HepG2 (cell line): Measurements from ENCODE around the gene SERPINA3. TPM values are rescaled to one million over a fixed set of nuclear protein-coding genes. Genes with fewer than 3 reads are reported as not detected.

Experiments
- ATAC-seq: fragments of 200-7000 bp; cut with Tn5 transposase; 3 replicates; pipeline ENCODE4 v1.9.1; 2020; ENCODE audit warnings: mild to moderate bottlenecking, moderate library complexity
- BruUV-seq: library from RNA; stranded (reverse); fragments of 400-500 nt; replicated peaks from 2 replicates; lab custom pipeline; 2021; lab: Mats Ljungman, UMichigan
- CTCF ChIA-PET: fragments of 300-600 bp; formaldehyde crosslinking; extraction: SDS; loops from one replicate; lab custom pipeline; 2021; ENCODE audit warnings: low total read pairs, inconsistent platforms, low intra/inter-chr PET ratio; lab: Yijun Ruan, JAX
- POLR2A ChIA-PET: fragments of 350-600 bp; sonication (Branson Sonifier 250); formaldehyde crosslinking; loops from one replicate; lab custom pipeline; 2020; ENCODE audit warnings: antibody characterized with exemption, inconsistent platforms; lab: Yijun Ruan, JAX
- DNase-seq: peaks from one replicate; pipeline ENCODE4 v3.0.0-alpha.2; 2015; ENCODE audit warnings: low spot score
- FAIRE-seq: peaks from 3 replicates; lab custom pipeline; 2011; peaks lifted over from hg19 to GRCh38; lab: Jason Lieb, UNC
- H2AFZ ChIP-seq: one replicate; pipeline ENCODE4 v1.6.1; 2011; ENCODE audit warnings: low read length, inconsistent platforms
- H3K27ac ChIP-seq: fragments of 300-600 bp; 3 replicates; pipeline ENCODE4 v1.8.0; 2011; ENCODE audit warnings: mixed run types, mild to moderate bottlenecking, mixed read lengths, low read length, inconsistent platforms; ENCODE audit not compliant: insufficient read depth; ENCODE audit errors: extremely low read length
- H3K27me3 ChIP-seq, 2 experiments: fragments of 200-600 bp in 1 of 2; 2 replicates in 1 of 2; 3 replicates in 1 of 2; pipeline versions ENCODE4 v1.6.0 to v1.8.0; 2011; ENCODE audit warnings: low read length in 2 of 2, mild to moderate bottlenecking in 2 of 2, moderate library complexity in 2 of 2, inconsistent platforms in 1 of 2; ENCODE audit not compliant: insufficient read depth in 2 of 2, control insufficient read depth in 1 of 2
- H3K36me3 ChIP-seq, 2 experiments: fragments of 200-600 bp in 1 of 2; replicated peaks in 1 of 2; 2 replicates in 1 of 2; 3 replicates in 1 of 2; pipeline versions ENCODE4 v1.5.1 to v1.8.0; 2011; ENCODE audit warnings: low read length in 2 of 2, inconsistent platforms in 1 of 2; ENCODE audit not compliant: insufficient read depth in 2 of 2, control insufficient read depth in 1 of 2
- H3K4me1 ChIP-seq: 2 replicates; pipeline ENCODE4 v1.5.1; 2012; ENCODE audit warnings: low read length, inconsistent platforms; ENCODE audit not compliant: insufficient read depth
- H3K4me2 ChIP-seq: 2 replicates; pipeline ENCODE4 v1.6.0; 2011; ENCODE audit warnings: low read depth, low read length, inconsistent platforms
- H3K4me3 ChIP-seq, 3 experiments: fragments of 200-600 bp in 1 of 3; sonication (generic), shearing (Covaris generic) in 1 of 3; replicated peaks in 1 of 3; 2 replicates each; pipeline ENCODE4 v1.5.1; 2011 to 2016; ENCODE audit warnings: low read length in 3 of 3, inconsistent platforms in 2 of 3, low read depth in 2 of 3, mild to moderate bottlenecking in 2 of 3, control low read depth in 1 of 3, mixed read lengths in 1 of 3; ENCODE audit not compliant: insufficient read depth in 1 of 3
- H3K79me2 ChIP-seq: one replicate; pipeline ENCODE4 v1.6.1; 2011; ENCODE audit warnings: low read length, inconsistent platforms; ENCODE audit not compliant: insufficient read depth
- H3K9ac ChIP-seq: 2 replicates; pipeline ENCODE4 v1.6.0; 2011; ENCODE audit warnings: mild to moderate bottlenecking, low read depth, low read length, inconsistent platforms; ENCODE audit not compliant: insufficient read depth
- H3K9me3 ChIP-seq: 2 replicates; pipeline ENCODE4 v1.5.1; 2012; ENCODE audit warnings: mild to moderate bottlenecking, low read length
- H4K20me1 ChIP-seq: 2 replicates; pipeline ENCODE4 v1.6.0; 2011; ENCODE audit warnings: inconsistent platforms, mild to moderate bottlenecking, low read length, moderate library complexity; ENCODE audit not compliant: insufficient read depth
- ATM ChIP-seq: fragments of 450-650 bp; IDR thresholded peaks from 2 replicates; pipeline ENCODE4 v1.7.1; 2017; ENCODE audit warnings: mild to moderate bottlenecking, borderline replicate concordance
- DNMT1 ChIP-seq: sonication (generic); formaldehyde crosslinking; IDR thresholded peaks from 2 replicates; pipeline ENCODE4 v1.5.1; 2020; ENCODE audit warnings: mild to moderate bottlenecking, missing genetic modification reagents
- EEA1 ChIP-seq: sonication (generic); formaldehyde crosslinking; IDR thresholded peaks from 2 replicates; pipeline ENCODE4 v1.5.1; 2020; ENCODE audit warnings: mild to moderate bottlenecking, missing genetic modification reagents, borderline replicate concordance
- ELK4 ChIP-seq: sonication (generic); formaldehyde crosslinking; IDR thresholded peaks from 2 replicates; pipeline ENCODE4 v1.9.0; 2021; ENCODE audit warnings: missing genetic modification reagents, borderline replicate concordance
- ESRRA ChIP-seq: sonication (generic); formaldehyde crosslinking; IDR thresholded peaks from 2 replicates; pipeline ENCODE4 v1.5.1; 2020; ENCODE audit warnings: mild to moderate bottlenecking, low read depth, missing genetic modification reagents
- HCFC1 ChIP-seq: fragments of 150-350 bp; IDR thresholded peaks from 2 replicates; pipeline ENCODE4 v1.6.1; 2014; ENCODE audit warnings: low read depth, low read length
- JARID2 ChIP-seq: sonication (generic); formaldehyde crosslinking; IDR thresholded peaks from 2 replicates; pipeline ENCODE4 v1.8.1; 2023; ENCODE audit warnings: missing genetic modification reagents, inconsistent platforms; ENCODE audit not compliant: insufficient replicate concordance
- MEIS2 ChIP-seq: sonication (generic); formaldehyde crosslinking; IDR thresholded peaks from 2 replicates; pipeline ENCODE4 v1.9.0; 2021; ENCODE audit warnings: mild to moderate bottlenecking, missing genetic modification reagents
- MYNN ChIP-seq: sonication (generic); formaldehyde crosslinking; IDR thresholded peaks from 2 replicates; pipeline ENCODE4 v1.4.0; 2020; ENCODE audit warnings: mild to moderate bottlenecking, low read depth, missing genetic modification reagents
- SIX1 ChIP-seq: sonication (generic); formaldehyde crosslinking; IDR thresholded peaks from 2 replicates; pipeline ENCODE4 v1.4.0; 2020; ENCODE audit warnings: missing genetic modification reagents, borderline replicate concordance
- SMC3 ChIP-seq: IDR thresholded peaks from 2 replicates; pipeline ENCODE4 v1.6.1; 2011; ENCODE audit warnings: low read length, improper control_type of control experiment
- SP4 ChIP-seq: sonication (generic); formaldehyde crosslinking; IDR thresholded peaks from 2 replicates; pipeline ENCODE4 v1.8.1; 2023; ENCODE audit warnings: mild to moderate bottlenecking, missing genetic modification reagents
- ZC3H13 ChIP-seq: sonication (generic); formaldehyde crosslinking; IDR thresholded peaks from 2 replicates; pipeline ENCODE4 v1.8.1; 2023; ENCODE audit warnings: mild to moderate bottlenecking, missing genetic modification reagents, moderate library complexity
- ZFP36 ChIP-seq: fragments of 150-350 bp; IDR thresholded peaks from 2 replicates; pipeline ENCODE4 v1.6.1; 2018; ENCODE audit warnings: borderline replicate concordance, low read length, low read depth; ENCODE audit not compliant: partially characterized antibody
- ZFP90 ChIP-seq: sonication (generic); formaldehyde crosslinking; IDR thresholded peaks from 2 replicates; pipeline ENCODE4 v1.8.0; 2022; ENCODE audit warnings: missing genetic modification reagents, mild to moderate bottlenecking, inconsistent platforms, borderline replicate concordance
- ZNF24 ChIP-seq: fragments of 450-650 bp; IDR thresholded peaks from 2 replicates; pipeline ENCODE4 v1.6.1; 2017; ENCODE audit warnings: antibody characterized with exemption, mild to moderate bottlenecking
- ZNF343 ChIP-seq: sonication (generic); formaldehyde crosslinking; IDR thresholded peaks from 2 replicates; pipeline ENCODE4 v1.4.0; 2020; ENCODE audit warnings: mild to moderate bottlenecking, missing genetic modification reagents
- ZNF367 ChIP-seq: sonication (generic); formaldehyde crosslinking; IDR thresholded peaks from 2 replicates; pipeline ENCODE4 v1.4.0; 2020; ENCODE audit warnings: missing genetic modification reagents, borderline replicate concordance
- ZNF510 ChIP-seq: sonication (generic); formaldehyde crosslinking; IDR thresholded peaks from 2 replicates; pipeline ENCODE4 v1.4.0; 2020; ENCODE audit warnings: low read depth, mild to moderate bottlenecking, missing genetic modification reagents
- ZNF552 ChIP-seq: sonication (generic); formaldehyde crosslinking; IDR thresholded peaks from 2 replicates; pipeline ENCODE4 v1.9.0; 2022; ENCODE audit warnings: missing genetic modification reagents, mild to moderate bottlenecking, borderline replicate concordance
- ZNF780A ChIP-seq: sonication (generic); formaldehyde crosslinking; IDR thresholded peaks from 2 replicates; pipeline ENCODE4 v1.8.0; 2022; ENCODE audit warnings: mild to moderate bottlenecking, missing genetic modification reagents, moderate library complexity
- WGBS: methylation state at CpG from one replicate; pipeline ENCODE4 v1.1.6; 2017; ENCODE audit warnings: low lambda C conversion rate; 5-methylcytosine and 5-hydroxymethylcytosine counted together
- in situ Hi-C: cut with HindIII; loops from 2 replicates; pipeline ENCODE4 v1.10.0; 2017; ENCODE audit warnings: low pct_unique_long_range_greater_than_20kb; ENCODE audit not compliant: extremely low pct_ligation_motif_present
- intact Hi-C: fragments of 100-400 bp; cut with micrococcal nuclease; formaldehyde crosslinking; loops from one replicate; pipeline ENCODE4 v1.10.0; 2022; ENCODE audit not compliant: unreplicated experiment
- polyA plus RNA-seq, 8 experiments: library from polyadenylated mRNA; depleted of rRNA in 3 of 8; stranded (reverse) in 7 of 8; unstranded in 1 of 8; fragments of >200 nt; fragmentation: Illumina TruSeq in 4 of 8; extraction: Trizol in 4 of 8; gene quantifications; 2 replicates each; pipeline versions ENCODE4 v1.2.1 to v1.2.3, GENCODE V29; 2011 to 2016; ENCODE audit warnings: low read depth in 4 of 8, missing spikeins in 1 of 8, mixed read lengths in 1 of 8; ENCODE audit not compliant: insufficient read depth in 1 of 8
- total RNA-seq, 5 experiments: library from RNA; depleted of rRNA; stranded (reverse); fragments of >200 nt; fragmentation: Illumina TruSeq; extraction: Trizol; gene quantifications; 2 replicates each; pipeline ENCODE4 v1.2.3, GENCODE V29; 2016; ENCODE audit warnings: low read depth in 1 of 5

SERPINA3 gene
- total and polyA plus RNA-seq, 2 of the 13 experiments (the other 11 are each of a cell fraction or from before 2014, with no cell fraction given), result 825 to 2,200 TPM

GRCh38 chr14:94665121-94665520 is 52.9 kb downstream of the SERPINA3 start (continued):
- no peak for TF ChIP-seq ZFP36
- no peak for TF ChIP-seq SP4

GRCh38 chr14:94665544-94665943 is 53.4 kb downstream of the SERPINA3 start:
- H3K4me2 ChIP-seq, result no peak overlapping the region
- no peak for TF ChIP-seq ZFP90 (CRISPR knock-in tag)
- no peak for TF ChIP-seq SMC3
- no peak for TF ChIP-seq ZNF343 (CRISPR knock-in tag)
- no peak for TF ChIP-seq ZNF552 (CRISPR knock-in tag)
- no peak for TF ChIP-seq ZNF24
- no peak for TF ChIP-seq ATM
- no peak for TF ChIP-seq HCFC1
- no peak for TF ChIP-seq JARID2
- TF ChIP-seq ESRRA, result no peak
- TF ChIP-seq ZNF780A, result no peak
- no peak for TF ChIP-seq ELK4 (CRISPR knock-in tag)
- no peak for TF ChIP-seq SIX1
- no peak for TF ChIP-seq MEIS2 (CRISPR knock-in tag)
- no peak for TF ChIP-seq DNMT1 (CRISPR knock-in tag)
- TF ChIP-seq MYNN (CRISPR knock-in tag), result no peak
- no peak for TF ChIP-seq ZC3H13 (CRISPR knock-in tag)
- TF ChIP-seq ZNF510 (CRISPR knock-in tag), result no peak
- TF ChIP-seq EEA1 (CRISPR knock-in tag), result no peak
- TF ChIP-seq ZNF367 (CRISPR knock-in tag), result no peak
- TF ChIP-seq, all 625 proteins: peak for 0
- Histone ChIP-seq H2AFZ (no peak overlapping the region), H3K79me2 (no peaks in the 10 kb centered on the region), H3K9me3 (no peaks in the 10 kb centered on the region), H3K27ac (no peak overlapping the region), H3K36me3 (no peaks in the 10 kb centered on the region), H3K4me1 (peaks cover 22% of the 10 kb centered on the region), H3K27me3 (peaks cover 0 to 12% of the 10 kb centered on the region in 2 experiments; a peak in 3 of 5 replicates), H3K4me3 (no peak overlapping the region), H3K9ac (no peak overlapping the region), H4K20me1 (no peaks in the 10 kb centered on the region)
- 16% methylated on average over 2 of the region's 2 CpGs for WGBS
- POLR2A ChIA-PET, result interaction anchor here (0.6 kb wide), 1 partner anchor 67 kb away, joined by 4 read pairs; no protein-coding TSS in a partner anchor
- no peak for FAIRE-seq
- intact Hi-C loops (no loop called here), in situ Hi-C loops (no loop called here)
- DNase-seq, result no peak
- ATAC-seq, result no peak
- no TSS peak for BruUV-seq
- CTCF ChIA-PET, result no interaction called here
